ENCODE results near the gene MYOD1.

The MYOD1 gene

GRCh38 chr11:17730608-17731462 lies 11.5 kb downstream of the MYOD1 start:
- no peak overlapping the region for H3K27ac ChIP-seq (replicated peaks)
- peak in 1 of 2 experiments; percentile 62 for DNase-seq (ENCODE audit: low read depth in 1 of 2, low spot score in 1 of 2)
- H3K27me3 ChIP-seq (ENCODE audit: insufficient read depth, poor library complexity, severe bottlenecking) = peaks cover 15% of the 10 kb centered on the region

DNA sequence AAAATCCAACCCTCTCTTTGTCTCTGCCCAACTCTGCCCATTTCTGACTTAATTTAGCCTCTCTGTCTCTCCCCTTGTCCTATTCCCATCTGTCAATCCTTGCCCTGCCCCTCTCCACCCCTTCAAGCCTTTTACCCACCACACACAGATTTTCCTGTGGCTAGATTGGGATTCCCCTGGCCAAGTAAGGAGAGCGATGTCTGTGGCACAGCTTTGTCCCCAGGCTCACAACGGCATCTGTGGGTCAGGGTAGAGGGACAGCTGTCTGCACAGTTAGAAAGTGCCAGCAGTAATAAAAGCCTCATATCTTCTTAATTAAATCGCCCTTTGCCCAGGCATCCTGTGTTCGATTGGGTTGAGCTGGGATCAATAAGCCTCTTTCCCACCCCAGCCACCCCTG lies 13.9 kb downstream of the MYOD1 start:
- H3K27me3 ChIP-seq (ENCODE audit: insufficient read depth, poor library complexity, severe bottlenecking) = peaks cover 27% of the 10 kb centered on the region

More at GRCh38 chr11:17730608-17731462, 11.5 kb downstream of the MYOD1 start:
- H3K4me3 ChIP-seq (replicated peaks; ENCODE audit: insufficient read depth, low read length) = no peak overlapping the region
- TF ChIP-seq, protein P1, sequence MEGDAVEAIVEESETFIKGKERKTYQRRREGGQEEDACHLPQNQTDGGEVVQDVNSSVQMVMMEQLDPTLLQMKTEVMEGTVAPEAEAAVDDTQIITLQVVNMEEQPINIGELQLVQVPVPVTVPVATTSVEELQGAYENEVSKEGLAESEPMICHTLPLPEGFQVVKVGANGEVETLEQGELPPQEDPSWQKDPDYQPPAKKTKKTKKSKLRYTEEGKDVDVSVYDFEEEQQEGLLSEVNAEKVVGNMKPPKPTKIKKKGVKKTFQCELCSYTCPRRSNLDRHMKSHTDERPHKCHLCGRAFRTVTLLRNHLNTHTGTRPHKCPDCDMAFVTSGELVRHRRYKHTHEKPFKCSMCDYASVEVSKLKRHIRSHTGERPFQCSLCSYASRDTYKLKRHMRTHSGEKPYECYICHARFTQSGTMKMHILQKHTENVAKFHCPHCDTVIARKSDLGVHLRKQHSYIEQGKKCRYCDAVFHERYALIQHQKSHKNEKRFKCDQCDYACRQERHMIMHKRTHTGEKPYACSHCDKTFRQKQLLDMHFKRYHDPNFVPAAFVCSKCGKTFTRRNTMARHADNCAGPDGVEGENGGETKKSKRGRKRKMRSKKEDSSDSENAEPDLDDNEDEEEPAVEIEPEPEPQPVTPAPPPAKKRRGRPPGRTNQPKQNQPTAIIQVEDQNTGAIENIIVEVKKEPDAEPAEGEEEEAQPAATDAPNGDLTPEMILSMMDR (IDR thresholded peaks at IDR 0.05; ENCODE audit: insufficient read depth, low read length) = peak; percentile 79
- TF ChIP-seq POLR2AphosphoS5 (IDR thresholded peaks at IDR 0.05; ENCODE audit: low read depth) (no peak), GABPA (IDR thresholded peaks at IDR 0.05; ENCODE audit: low read depth) (no peak), SPI1 (IDR thresholded peaks at IDR 0.05; ENCODE audit: borderline replicate concordance, low read depth) (no peak), REST (IDR thresholded peaks at IDR 0.05; ENCODE audit: insufficient replicate concordance, low read depth) (no peak)

More for the DNA sequence above, 13.9 kb downstream of the MYOD1 start:
- no peak for TF ChIP-seq POLR2AphosphoS5 (IDR thresholded peaks at IDR 0.05; ENCODE audit: low read depth)
- no peak for TF ChIP-seq SPI1 (IDR thresholded peaks at IDR 0.05; ENCODE audit: borderline replicate concordance, low read depth)
- no peak for TF ChIP-seq REST (IDR thresholded peaks at IDR 0.05; ENCODE audit: insufficient replicate concordance, low read depth)
- no peak for TF ChIP-seq GABPA (IDR thresholded peaks at IDR 0.05; ENCODE audit: low read depth)
- TF ChIP-seq, protein P1 (IDR thresholded peaks at IDR 0.05; ENCODE audit: insufficient read depth, low read length) = no peak
- no peak for DNase-seq (ENCODE audit: low read depth in 1 of 2, low spot score in 1 of 2)
- H3K27ac ChIP-seq (replicated peaks) = no peak overlapping the region
- H3K4me3 ChIP-seq (replicated peaks; ENCODE audit: insufficient read depth, low read length) = no peak overlapping the region
